PC-3 (cell line): Measurements from ENCODE around the gene RPL19. TPM values are rescaled to one million over a fixed set of nuclear protein-coding genes. Genes with fewer than 3 reads are reported as not detected.

Source experiments
- ATAC-seq: fragments of 200-7000 bp; cut with Tn5 transposase; 2 replicates; pipeline ENCODE4 v1.9.1; 2020; ENCODE audit warnings: mild to moderate bottlenecking, moderate library complexity
- BruUV-seq: library from RNA; stranded (reverse); fragments of 400-500 nt; replicated peaks from 2 replicates; lab custom pipeline; 2021; lab: Mats Ljungman, UMichigan
- CTCF ChIA-PET: fragments of 300-600 bp; sonication (Branson Sonifier 250); formaldehyde crosslinking; loops from one replicate; lab custom pipeline; 2022; ENCODE audit warnings: antibody characterized with exemption; lab: Charles Lee
- POLR2A ChIA-PET: fragments of 300-600 bp; sonication (Branson Sonifier 250); formaldehyde crosslinking; loops from one replicate; lab custom pipeline; 2022; ENCODE audit warnings: antibody characterized with exemption; ENCODE audit not compliant: unreplicated experiment; lab: Charles Lee
- DNase-seq: peaks from one replicate; pipeline ENCODE4 v3.0.0-alpha.2; 2015
- H2AFZ ChIP-seq: fragments of 300-600 bp; sonication (generic); 2 replicates; pipeline ENCODE4 v1.6.0; 2016; ENCODE audit warnings: antibody characterized with exemption, low read length
- H3F3A ChIP-seq: fragments of 300-600 bp; sonication (generic); one replicate; pipeline ENCODE4 v1.6.0; 2017; ENCODE audit warnings: antibody characterized with exemption, low read length, control low read depth, mild to moderate bottlenecking; ENCODE audit not compliant: unreplicated experiment
- H3K27ac ChIP-seq: fragments of 300-600 bp; sonication (generic); 2 replicates; pipeline ENCODE4 v1.5.1; 2016; ENCODE audit warnings: mild to moderate bottlenecking, low read length
- H3K27me3 ChIP-seq: fragments of 300-600 bp; sonication (generic); 2 replicates; pipeline ENCODE4 v1.6.1; 2016; ENCODE audit warnings: low read length, mixed read lengths
- H3K36me3 ChIP-seq: fragments of 300-600 bp; sonication (generic); 2 replicates; pipeline ENCODE4 v1.6.1; 2016; ENCODE audit warnings: low read depth, mixed run types, low read length, mixed read lengths
- H3K4me1 ChIP-seq: fragments of 300-600 bp; sonication (generic); 2 replicates; pipeline ENCODE4 v1.5.1; 2016; ENCODE audit warnings: low read length; ENCODE audit not compliant: insufficient read depth
- H3K4me2 ChIP-seq: fragments of 300-600 bp; sonication (generic); 2 replicates; pipeline ENCODE4 v1.6.0; 2016; ENCODE audit warnings: low read length
- H3K4me3 ChIP-seq: fragments of 300-600 bp; sonication (generic); 2 replicates; pipeline ENCODE4 v1.5.1; 2016; ENCODE audit warnings: mild to moderate bottlenecking, low read length, mixed read lengths
- H3K79me2 ChIP-seq: fragments of 300-600 bp; sonication (generic); 2 replicates; pipeline ENCODE4 v1.6.1; 2017; ENCODE audit warnings: low read length, mixed read lengths
- H3K9ac ChIP-seq: fragments of 300-600 bp; sonication (generic); 2 replicates; pipeline ENCODE4 v1.6.0; 2016; ENCODE audit warnings: mild to moderate bottlenecking, low read length
- H3K9me2 ChIP-seq: fragments of 300-600 bp; sonication (generic); replicated peaks from 2 replicates; pipeline ENCODE4 v1.6.1; 2016; ENCODE audit warnings: mixed run types, low read length, mixed read lengths
- H3K9me3 ChIP-seq: fragments of 300-600 bp; sonication (generic); 2 replicates; pipeline ENCODE4 v1.6.1; 2016; ENCODE audit warnings: low read length, mixed read lengths
- H4K20me1 ChIP-seq: fragments of 300-600 bp; sonication (generic); 2 replicates; pipeline ENCODE4 v1.6.1; 2016; ENCODE audit warnings: low read length, mixed read lengths
- CTCF ChIP-seq: fragments of 300-600 bp; sonication (generic); conservative IDR thresholded peaks from 2 replicates; pipeline ENCODE4 v1.5.1; 2017; ENCODE audit warnings: antibody characterized with exemption, low read depth, mild to moderate bottlenecking, low read length
- EZH2 ChIP-seq: fragments of 300-600 bp; sonication (generic); IDR thresholded peaks from one replicate; pipeline ENCODE4 v1.6.1; 2017; ENCODE audit warnings: antibody characterized with exemption, mild to moderate bottlenecking, low read length; ENCODE audit not compliant: unreplicated experiment
- EZH2phosphoT487 ChIP-seq: fragments of 300-600 bp; sonication (generic); IDR thresholded peaks from 2 replicates; pipeline ENCODE4 v1.6.1; 2018; ENCODE audit warnings: mild to moderate bottlenecking, antibody characterized with exemption, low read length, borderline replicate concordance
- intact Hi-C: fragments of 100-400 bp; cut with micrococcal nuclease; formaldehyde crosslinking; loops from 2 replicates; pipeline ENCODE4 v1.9.0; 2023
- total RNA-seq: library from RNA; depleted of rRNA; stranded (reverse); fragments of >200 nt; gene quantifications from 2 replicates; pipeline ENCODE4 v1.2.3, GENCODE V29; 2014

The RPL19 gene
- total RNA-seq, 1 experiment from 2014 or later = 2,509 TPM

GRCh38 chr17:39222866-39223834 lies 23.1 kb downstream of the RPL19 start:
- DNase-seq = no peak
- no peaks in the 10 kb centered on the region for H3K9me2 ChIP-seq
- H3K27ac ChIP-seq = no peak overlapping the region
- no peaks in the 10 kb centered on the region for H3K36me3 ChIP-seq
- no peaks in the 10 kb centered on the region for H3K4me1 ChIP-seq
- no peaks in the 10 kb centered on the region for H3K9me3 ChIP-seq
- no peak for ATAC-seq
- CTCF ChIA-PET = no interaction called here
- POLR2A ChIA-PET = no interaction called here
- no peak overlapping the region for H3K4me2 ChIP-seq
- no TSS peak for BruUV-seq
- H3K9ac ChIP-seq = no peak overlapping the region
- H3F3A ChIP-seq = no peaks in the 10 kb centered on the region
- H4K20me1 ChIP-seq = no peaks in the 10 kb centered on the region
- no peaks in the 10 kb centered on the region for H3K79me2 ChIP-seq
- no peaks in the 10 kb centered on the region for H3K27me3 ChIP-seq
- intact Hi-C loops = no loop called here
- no peak overlapping the region for H2AFZ ChIP-seq
- H3K4me3 ChIP-seq = no peak overlapping the region
- TF ChIP-seq EZH2phosphoT487 = no peak
- no peak for TF ChIP-seq CTCF
- TF ChIP-seq EZH2 = no peak

GRCh38 chr17:39223907-39224777 lies 24.1 kb downstream of the RPL19 start:
- Histone ChIP-seq H3K4me3 (no peak overlapping the region), H3K27me3 (no peaks in the 10 kb centered on the region)
- ATAC-seq = no peak

More at GRCh38 chr17:39223907-39224777, 24.1 kb downstream of the RPL19 start:
- no peaks in the 10 kb centered on the region for H3K9me3 ChIP-seq
- DNase-seq = no peak
- no TSS peak for BruUV-seq
- H3K4me2 ChIP-seq = no peak overlapping the region
- CTCF ChIA-PET = no interaction called here
- H4K20me1 ChIP-seq = no peaks in the 10 kb centered on the region
- H3K36me3 ChIP-seq = no peaks in the 10 kb centered on the region
- POLR2A ChIA-PET = no interaction called here
- no peak overlapping the region for H3K9ac ChIP-seq
- no peaks in the 10 kb centered on the region for H3K4me1 ChIP-seq
- H3F3A ChIP-seq = no peaks in the 10 kb centered on the region
- no peak overlapping the region for H2AFZ ChIP-seq
- no peak overlapping the region for H3K27ac ChIP-seq
- H3K9me2 ChIP-seq = no peaks in the 10 kb centered on the region
- intact Hi-C loops = no loop called here
- H3K79me2 ChIP-seq = no peaks in the 10 kb centered on the region
- TF ChIP-seq EZH2 = no peak
- TF ChIP-seq EZH2phosphoT487 = no peak
- TF ChIP-seq CTCF = no peak
